DMS 273 treated with DMSO at 0.1 percent for 48 hours (cell line): ENCODE results near the gene TTC31.

Experiments
- DNase-seq: peaks from one replicate; lab custom pipeline; 2025; lab: John Stamatoyannopoulos, UW

TTC31 gene

GRCh38 chr2:74488643-74489481 lies 6.0 kb downstream of the TTC31 start:
- no peak for DNase-seq

GRCh38 chr2:74489906-74490305 lies 7.0 kb downstream of the TTC31 start:
- no peak for DNase-seq

- no peak for DNase-seq
These were observed 9.0 kb downstream of the TTC31 start for GRCh38 chr2:74491648-74492544.

GRCh38 chr2:74493546-74493945 lies 10.7 kb downstream of the TTC31 start:
- DNase-seq, result no peak

GRCh38 chr2:74495440-74495839 lies 12.6 kb downstream of the TTC31 start:
- no peak for DNase-seq

GRCh38 chr2:74496997-74497776 lies 14.3 kb downstream of the TTC31 start:
- DNase-seq, result no peak

- DNase-seq, result no peak
These were observed 15.1 kb downstream of the TTC31 start for GRCh38 chr2:74497777-74498499.

- no peak for DNase-seq
These were observed 15.8 kb downstream of the TTC31 start for GRCh38 chr2:74498500-74499266.

GRCh38 chr2:74499267-74499939 lies 16.5 kb downstream of the TTC31 start, which contains the start of gene LBX2:
Gene LBX2, minus strand, starts transcription at chr2:74499603. Its CDS starts 66 bp downstream, at chr2:74499537.
- DNase-seq, result no peak

GRCh38 chr2:74499940-74500577 lies 17.2 kb downstream of the TTC31 start:
- no peak for DNase-seq

GRCh38 chr2:74500578-74500946 lies 17.7 kb downstream of the TTC31 start:
- DNase-seq, result no peak

GRCh38 chr2:74501335-74502071 lies 18.6 kb downstream of the TTC31 start:
- no peak for DNase-seq

- DNase-seq, result no peak
These were observed 19.4 kb downstream of the TTC31 start for GRCh38 chr2:74502147-74502719.

- DNase-seq, result no peak
These were observed 20.0 kb downstream of the TTC31 start for GRCh38 chr2:74502720-74503505.

- no peak for DNase-seq
These were observed 20.9 kb downstream of the TTC31 start for GRCh38 chr2:74503506-74504475.

GRCh38 chr2:74504591-74504990 lies 21.7 kb downstream of the TTC31 start:
- no peak for DNase-seq
